ENCODE measurements around the gene KIF6. TPM values are rescaled to one million over a fixed set of nuclear protein-coding genes. Genes with fewer than 3 reads are reported as not detected.
"Not testable (repeated sequence)": the region's sequence is repeated elsewhere in the genome, so short reads cannot be mapped to it uniquely, and the experiment has no call there.

KIF6 gene
- total RNA-seq, 2 experiments from 2014 or later: not detected

GRCh38 chr6:39287601-39288000 lies 437.6 kb downstream of the KIF6 start:
- Histone ChIP-seq H3K9me3 (ENCODE audit: control insufficient read depth in 1 of 2, insufficient read depth in 1 of 2, low read length in 2 of 2) (no peaks in the 10 kb centered on the region), H3K4me3 (ENCODE audit: low read length) (no peak overlapping the region), H3K27ac (ENCODE audit: low read depth in 1 of 2, low read length in 2 of 2) (no peak overlapping the region), H3K4me1 (ENCODE audit: insufficient read depth, low read length) (no peaks in the 10 kb centered on the region), H3K27me3 (ENCODE audit: control insufficient read depth in 1 of 2, insufficient read depth in 2 of 2, low read length in 2 of 2) (no peaks in the 10 kb centered on the region), H3K36me3 (ENCODE audit: insufficient read depth, low read length) (no peaks in the 10 kb centered on the region)
- DNase-seq (no peak), ATAC-seq (ENCODE audit: poor library complexity) (no peak)
- H3K36me3 Mint-ChIP-seq (ENCODE audit: low read depth): no peaks in the 10 kb centered on the region
- no peaks in the 10 kb centered on the region for H3K4me1 Mint-ChIP-seq (ENCODE audit: low read depth)
- no peak for TF ChIP-seq CTCF (IDR thresholded peaks at IDR 0.05)
- no peaks in the 10 kb centered on the region for H3K27me3 Mint-ChIP-seq
- no peaks in the 10 kb centered on the region for H3K9me3 Mint-ChIP-seq
- no peak overlapping the region for H3K27ac Mint-ChIP-seq
- ChIA-PET CTCF (no interaction called here), POLR2A (no interaction called here)
- H3K4me3 Mint-ChIP-seq: no peak overlapping the region
- intact Hi-C loops (cut with DNase I, micrococcal nuclease): no loop called here

GRCh38 chr6:39286596-39286995 lies 438.6 kb downstream of the KIF6 start:
- ATAC-seq (ENCODE audit: poor library complexity); H3K27ac ChIP-seq (ENCODE audit: low read depth in 1 of 2, low read length in 2 of 2); H3K36me3 ChIP-seq (ENCODE audit: insufficient read depth, low read length); H3K9me3 ChIP-seq (ENCODE audit: control insufficient read depth in 1 of 2, insufficient read depth in 1 of 2, low read length in 2 of 2); intact Hi-C loops (cut with DNase I, micrococcal nuclease); H3K27ac Mint-ChIP-seq; H3K4me3 ChIP-seq (ENCODE audit: low read length); H3K27me3 ChIP-seq (ENCODE audit: control insufficient read depth in 1 of 2, insufficient read depth in 2 of 2, low read length in 2 of 2); H3K36me3 Mint-ChIP-seq (ENCODE audit: low read depth); H3K27me3 Mint-ChIP-seq; DNase-seq; H3K9me3 Mint-ChIP-seq; H3K4me1 Mint-ChIP-seq (ENCODE audit: low read depth); H3K4me3 Mint-ChIP-seq; CTCF ChIA-PET; H3K4me1 ChIP-seq (ENCODE audit: insufficient read depth, low read length); POLR2A ChIA-PET: not testable (repeated sequence)

GRCh38 chr6:39282774-39283173 lies 442.4 kb downstream of the KIF6 start:
- no peaks in the 10 kb centered on the region for H3K4me1 ChIP-seq (ENCODE audit: insufficient read depth, low read length)
- Mint-ChIP-seq H3K36me3 (ENCODE audit: low read depth) (no peaks in the 10 kb centered on the region), H3K27ac (no peak overlapping the region), H3K27me3 (no peaks in the 10 kb centered on the region), H3K4me3 (no peak overlapping the region), H3K4me1 (ENCODE audit: low read depth) (no peaks in the 10 kb centered on the region), H3K9me3 (no peaks in the 10 kb centered on the region)
- intact Hi-C loops (cut with DNase I, micrococcal nuclease): no loop called here
- CTCF ChIA-PET: interaction anchor here (0.8 kb wide), 1 partner anchor 20 kb away, joined by 3 read pairs; no protein-coding TSS in a partner anchor
- H3K4me3 ChIP-seq (ENCODE audit: low read length): no peak overlapping the region
- POLR2A ChIA-PET: no interaction called here
- H3K36me3 ChIP-seq (ENCODE audit: insufficient read depth, low read length): no peaks in the 10 kb centered on the region
- H3K9me3 ChIP-seq (ENCODE audit: control insufficient read depth in 1 of 2, insufficient read depth in 1 of 2, low read length in 2 of 2): no peaks in the 10 kb centered on the region
- TF ChIP-seq CTCF (IDR thresholded peaks at IDR 0.05): no peak
- H3K27ac ChIP-seq (ENCODE audit: low read depth in 1 of 2, low read length in 2 of 2): no peak overlapping the region
- DNase-seq (no peak), ATAC-seq (ENCODE audit: poor library complexity) (no peak)
- no peaks in the 10 kb centered on the region for H3K27me3 ChIP-seq (ENCODE audit: control insufficient read depth in 1 of 2, insufficient read depth in 2 of 2, low read length in 2 of 2)

- DNase-seq (no peak), ATAC-seq (ENCODE audit: poor library complexity) (no peak)
- Mint-ChIP-seq H3K4me3 (no peak overlapping the region), H3K27me3 (no peaks in the 10 kb centered on the region), H3K27ac (no peak overlapping the region), H3K4me1 (ENCODE audit: low read depth) (no peaks in the 10 kb centered on the region), H3K9me3 (no peaks in the 10 kb centered on the region), H3K36me3 (ENCODE audit: low read depth) (no peaks in the 10 kb centered on the region)
- no peak for TF ChIP-seq CTCF (IDR thresholded peaks at IDR 0.05)
- no peaks in the 10 kb centered on the region for H3K9me3 ChIP-seq (ENCODE audit: control insufficient read depth in 1 of 2, insufficient read depth in 1 of 2, low read length in 2 of 2)
- H3K4me3 ChIP-seq (ENCODE audit: low read length): no peak overlapping the region
- no peaks in the 10 kb centered on the region for H3K27me3 ChIP-seq (ENCODE audit: control insufficient read depth in 1 of 2, insufficient read depth in 2 of 2, low read length in 2 of 2)
- intact Hi-C loops (cut with DNase I, micrococcal nuclease): no loop called here
- H3K27ac ChIP-seq (ENCODE audit: low read depth in 1 of 2, low read length in 2 of 2): no peak overlapping the region
- ChIA-PET CTCF (no interaction called here), POLR2A (no interaction called here)
- H3K4me1 ChIP-seq (ENCODE audit: insufficient read depth, low read length): no peaks in the 10 kb centered on the region
- H3K36me3 ChIP-seq (ENCODE audit: insufficient read depth, low read length): no peaks in the 10 kb centered on the region
Observed at GRCh38 chr6:39281312-39281980, 443.8 kb downstream of the KIF6 start.
